HUES48 (cell line): Measurements from ENCODE around the gene GLDC.

ENCODE experiments used
- H3K27ac ChIP-seq: one replicate; pipeline ENCODE4 v1.7.0; 2013; ENCODE audit warnings: low read depth, low read length, inconsistent platforms
- H3K27me3 ChIP-seq: 2 replicates; pipeline ENCODE4 v1.6.1; 2013; ENCODE audit warnings: mild to moderate bottlenecking, low read length; ENCODE audit not compliant: control insufficient read depth, insufficient read depth
- H3K36me3 ChIP-seq: 2 replicates; pipeline ENCODE4 v1.6.1; 2013; ENCODE audit warnings: low read length; ENCODE audit not compliant: control insufficient read depth, insufficient read depth
- H3K4me1 ChIP-seq: 2 replicates; pipeline ENCODE4 v1.6.1; 2013; ENCODE audit warnings: mild to moderate bottlenecking, low read length; ENCODE audit not compliant: control insufficient read depth, insufficient read depth
- H3K4me3 ChIP-seq: 2 replicates; pipeline ENCODE4 v1.5.1; 2013; ENCODE audit warnings: mild to moderate bottlenecking, low read depth, low read length
- H3K9ac ChIP-seq: 2 replicates; pipeline ENCODE4 v1.6.1; 2013; ENCODE audit warnings: mild to moderate bottlenecking, low read depth, low read length, moderate library complexity
- H3K9me3 ChIP-seq: 2 replicates; pipeline ENCODE4 v1.6.1; 2013; ENCODE audit warnings: low read length; ENCODE audit not compliant: control insufficient read depth, insufficient read depth

Gene GLDC

DNA sequence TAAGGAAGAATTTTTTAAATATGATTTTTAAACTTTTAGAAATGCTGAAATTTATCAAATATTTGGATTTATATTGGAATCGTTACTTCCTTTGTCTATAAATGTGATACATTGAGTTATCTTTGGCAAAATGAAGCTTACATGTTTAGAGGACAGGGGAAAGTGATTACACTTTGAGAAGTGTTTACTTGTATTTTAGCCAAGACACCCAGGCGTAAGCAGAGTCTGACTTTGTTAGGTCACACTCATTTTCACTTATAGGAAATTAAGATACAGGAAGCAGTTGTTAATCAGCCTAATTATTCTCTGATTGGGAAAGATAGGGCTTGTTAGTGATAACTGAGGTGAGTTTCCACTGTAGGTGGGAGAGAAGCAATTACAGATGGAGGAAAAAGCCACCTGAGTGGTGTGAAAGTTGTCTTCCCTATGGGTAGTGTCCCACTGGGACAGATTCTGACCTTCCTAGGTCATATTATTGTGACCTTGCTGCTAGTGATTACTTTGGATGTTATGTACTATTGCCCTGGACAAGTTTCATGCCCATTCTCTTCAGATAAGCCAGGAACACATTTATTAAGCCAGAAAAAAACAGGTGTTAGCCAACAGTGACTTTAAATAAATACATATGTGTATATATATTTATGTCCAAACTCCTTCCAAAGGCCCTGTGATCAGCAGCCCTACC is 143.9 kb downstream of the GLDC start:
- Histone ChIP-seq H3K9me3 (no peaks in the 10 kb centered on the region), H3K27me3 (no peaks in the 10 kb centered on the region), H3K36me3 (peaks cover 81% of the 10 kb centered on the region), H3K4me1 (peaks cover 7% of the 10 kb centered on the region; the same call in 1 of the 2 replicates), H3K9ac (no peak overlapping the region), H3K4me3 (no peak overlapping the region), H3K27ac (no peak overlapping the region)

DNA sequence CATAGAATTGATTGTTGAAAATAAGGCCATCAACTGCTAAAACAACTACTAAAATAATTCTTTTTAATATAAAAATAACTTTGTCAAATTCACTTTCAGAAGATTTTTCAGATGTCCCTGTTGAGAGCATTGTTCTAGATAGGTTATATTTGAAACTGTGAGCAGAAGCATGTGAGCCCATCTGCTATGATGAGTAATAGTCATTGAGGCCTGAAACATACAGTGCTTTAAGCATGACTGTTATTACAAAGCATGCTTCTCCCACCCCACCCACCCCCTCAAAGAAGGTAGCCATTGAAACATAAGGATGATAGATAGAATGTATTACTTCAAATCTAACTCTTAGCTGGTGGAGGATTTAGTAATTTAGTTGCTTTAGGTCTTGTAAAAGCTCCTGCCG is 146.5 kb downstream of the GLDC start:
- no peaks in the 10 kb centered on the region for H3K9me3 ChIP-seq
- no peak overlapping the region for H3K27ac ChIP-seq
- no peak overlapping the region for H3K9ac ChIP-seq
- no peaks in the 10 kb centered on the region for H3K27me3 ChIP-seq
- H3K36me3 ChIP-seq = peaks cover 70% of the 10 kb centered on the region
- H3K4me1 ChIP-seq = no peaks in the 10 kb centered on the region
- no peak overlapping the region for H3K4me3 ChIP-seq

DNA sequence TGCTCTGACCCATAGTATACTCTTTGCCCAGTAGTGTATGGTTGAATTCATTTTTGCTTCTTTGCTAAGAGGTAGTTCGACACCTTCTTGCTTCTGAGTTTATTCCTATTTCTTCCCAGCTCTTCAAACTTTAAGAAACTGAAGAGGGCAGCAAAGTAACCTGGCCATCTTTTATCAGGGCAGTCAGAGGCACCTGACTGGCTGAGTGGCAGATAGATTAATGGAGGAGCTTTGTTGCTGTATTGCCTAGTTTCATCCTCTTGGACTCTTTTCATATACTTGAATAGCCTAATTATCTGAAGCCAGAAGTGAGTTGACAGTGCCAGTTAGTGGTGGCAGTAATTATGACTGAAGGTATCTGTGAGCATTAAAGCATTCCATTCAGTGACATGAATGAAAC is 150.1 kb downstream of the GLDC start:
- Histone ChIP-seq H3K4me3 (no peak overlapping the region), H3K9ac (no peak overlapping the region), H3K27me3 (no peaks in the 10 kb centered on the region), H3K27ac (no peak overlapping the region), H3K9me3 (no peaks in the 10 kb centered on the region), H3K4me1 (no peaks in the 10 kb centered on the region), H3K36me3 (peaks cover 61% of the 10 kb centered on the region)

DNA sequence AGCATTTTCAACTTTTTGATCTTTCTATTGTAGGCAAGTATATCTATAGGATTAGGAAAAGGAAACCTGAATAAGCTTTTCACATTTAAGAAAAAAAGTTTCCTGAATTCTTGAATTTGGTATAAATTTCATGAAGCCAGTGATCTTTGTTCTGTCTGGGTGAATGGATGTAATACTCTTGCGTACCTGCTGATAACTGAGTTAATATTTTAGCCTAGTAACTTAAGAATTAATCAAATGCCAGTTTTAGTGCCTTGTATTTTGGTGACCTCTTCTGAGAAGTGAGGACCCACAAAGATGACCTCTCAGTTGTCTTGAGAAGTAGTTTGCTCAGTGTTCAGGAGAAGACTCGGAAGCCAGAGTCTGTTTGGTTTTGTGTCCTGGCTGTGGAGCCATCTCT is 154.7 kb downstream of the GLDC start:
- peaks cover 55% of the 10 kb centered on the region for H3K36me3 ChIP-seq
- no peak overlapping the region for H3K4me3 ChIP-seq
- H3K9ac ChIP-seq = no peak overlapping the region
- H3K9me3 ChIP-seq = no peaks in the 10 kb centered on the region
- H3K27me3 ChIP-seq = no peaks in the 10 kb centered on the region
- H3K27ac ChIP-seq = no peak overlapping the region
- no peaks in the 10 kb centered on the region for H3K4me1 ChIP-seq

DNA sequence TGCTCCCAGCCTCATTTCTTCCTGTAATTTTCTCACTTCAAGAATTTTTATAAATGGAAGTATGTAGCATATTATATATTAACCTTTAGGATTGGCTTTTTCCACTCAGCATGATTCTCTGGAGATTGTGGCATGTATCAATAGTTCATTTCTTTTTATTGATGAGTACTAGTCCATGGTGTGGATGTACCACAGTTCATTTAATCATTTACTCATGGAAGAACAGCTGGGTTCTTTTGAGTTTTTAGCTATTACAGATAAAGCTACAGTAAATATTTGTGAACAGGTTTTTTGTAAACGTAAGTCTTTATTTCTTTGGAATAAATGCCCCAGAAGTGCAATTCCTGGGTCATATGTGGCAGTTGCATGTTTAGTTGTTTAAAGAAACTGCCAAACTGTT is 156.4 kb downstream of the GLDC start:
- Histone ChIP-seq H3K4me3 (no peak overlapping the region), H3K9ac (no peak overlapping the region), H3K9me3 (no peaks in the 10 kb centered on the region), H3K27ac (no peak overlapping the region), H3K27me3 (no peaks in the 10 kb centered on the region), H3K4me1 (no peaks in the 10 kb centered on the region), H3K36me3 (peaks cover 64% of the 10 kb centered on the region)

DNA sequence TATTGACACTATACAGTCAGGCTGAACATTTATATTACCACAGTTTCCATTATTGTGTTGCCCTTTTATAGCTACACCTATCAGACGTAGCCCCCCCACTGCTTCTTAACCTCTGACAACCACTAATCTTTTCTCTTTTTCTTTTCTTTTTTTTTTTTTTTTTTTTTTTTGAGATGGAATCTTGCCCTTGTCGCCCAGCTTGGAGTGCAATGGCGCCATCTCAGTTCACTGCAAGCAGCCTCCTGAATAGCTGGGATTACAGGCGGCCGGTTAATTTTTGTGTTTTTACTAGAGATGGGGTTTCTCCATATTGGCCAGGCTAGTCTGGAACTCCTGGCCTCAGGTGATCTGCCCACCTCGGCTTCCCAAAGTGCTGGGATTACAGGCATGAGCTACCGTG is 157.1 kb downstream of the GLDC start:
- Histone ChIP-seq H3K27me3 (no peaks in the 10 kb centered on the region), H3K27ac (no peak overlapping the region), H3K36me3 (peaks cover 59% of the 10 kb centered on the region), H3K4me1 (no peaks in the 10 kb centered on the region), H3K9ac (no peak overlapping the region), H3K4me3 (no peak overlapping the region), H3K9me3 (no peaks in the 10 kb centered on the region)

DNA sequence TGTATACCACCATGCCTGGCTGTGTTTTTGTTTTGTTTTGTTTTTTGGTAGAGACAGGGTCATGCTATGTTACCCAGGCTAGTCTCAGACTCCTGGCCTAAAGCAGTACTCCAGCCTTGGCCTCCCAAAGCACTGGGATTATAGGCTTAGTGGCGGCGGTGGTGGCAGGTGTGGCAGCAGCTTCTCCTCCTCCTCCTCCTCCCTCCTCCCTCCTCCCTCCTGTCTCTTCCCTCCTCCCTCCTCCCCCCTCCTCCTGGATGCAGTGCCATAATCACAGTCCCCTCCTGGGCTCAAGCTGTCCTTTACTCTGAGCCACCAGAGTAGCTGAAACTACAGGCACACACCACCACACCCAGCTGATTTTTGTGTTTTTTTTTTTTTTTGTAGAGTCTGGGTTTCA is 161.3 kb downstream of the GLDC start:
- no peaks in the 10 kb centered on the region for H3K9me3 ChIP-seq
- no peak overlapping the region for H3K27ac ChIP-seq
- H3K4me1 ChIP-seq = no peaks in the 10 kb centered on the region
- peaks cover 81% of the 10 kb centered on the region for H3K36me3 ChIP-seq
- H3K4me3 ChIP-seq = no peak overlapping the region
- H3K9ac ChIP-seq = no peak overlapping the region
- H3K27me3 ChIP-seq = no peaks in the 10 kb centered on the region
